ENCODE results near the gene CYB5R2. TPM values are rescaled to one million over a fixed set of nuclear protein-coding genes. Genes with fewer than 3 reads are reported as not detected.

CYB5R2 gene
- total and polyA plus RNA-seq, 2 donors (not counting 1 experiment from before 2014, with no cell fraction given) = 16.2 to 22.5 TPM

GRCh38 chr11:7617032-7617431, 56.3 kb downstream of the CYB5R2 start:
- Histone ChIP-seq H3K4me1 (ENCODE audit: control insufficient read depth, extremely low read depth, insufficient read depth, low read length) (no peaks in the 10 kb centered on the region), H3K27ac (ENCODE audit: insufficient read depth, low read length) (no peak overlapping the region), H2AFZ (ENCODE audit: low read length) (no peak overlapping the region), H3K9ac (ENCODE audit: insufficient read depth, low read length) (no peak overlapping the region), H3K27me3 (ENCODE audit: control insufficient read depth, insufficient read depth, low read length) (no peaks in the 10 kb centered on the region), H3K4me3 (replicated peaks in 1 of 4; ENCODE audit: control extremely low read depth in 1 of 4, insufficient read depth in 1 of 4, low read depth in 3 of 4, low read length in 4 of 4) (no peak overlapping the region), H3K79me2 (ENCODE audit: control insufficient read depth, insufficient read depth, low read length) (no peaks in the 10 kb centered on the region), H3K9me3 (ENCODE audit: control insufficient read depth, insufficient read depth, low read depth, low read length) (no peaks in the 10 kb centered on the region), H3K36me3 (ENCODE audit: control insufficient read depth, insufficient read depth, low read length) (no peaks in the 10 kb centered on the region), H3K4me2 (ENCODE audit: extremely low read depth, insufficient read depth, low read length) (no peak overlapping the region), H4K20me1 (ENCODE audit: control insufficient read depth, extremely low read depth, insufficient read depth, low read length) (no peaks in the 10 kb centered on the region)
- DNase-seq (ENCODE audit: low read depth in 2 of 2) = no peak
- TF ChIP-seq EZH2 (IDR thresholded peaks at IDR 0.05; ENCODE audit: low read length, missing control alignments) (no peak), CTCF (conservative IDR thresholded peaks at IDR 0.05 in 1 of 2, IDR thresholded peaks at IDR 0.05 in 1 of 2; ENCODE audit: low read depth in 1 of 2, low read length in 2 of 2) (no peak)

Other genes with a start within 250 kb of the CYB5R2 start
- gene OLFML1, start 188.0 kb downstream of the CYB5R2 start, total RNA-seq = 20.0 and 22.8 TPM in 2 replicates
- gene OLFML1, start 188.0 kb downstream of the CYB5R2 start, polyA plus RNA-seq = 24.4 and 183 TPM in 2 replicates
- 31.3 and 38.8 TPM in 2 replicates for gene PPFIBP2, start 159.5 kb downstream of the CYB5R2 start, total RNA-seq
- 8.6 and 11.4 TPM in 2 replicates for gene PPFIBP2, start 159.5 kb downstream of the CYB5R2 start, polyA plus RNA-seq
- gene OVCH2, start 33.0 kb upstream of the CYB5R2 start, total RNA-seq = not detected in 2 replicates
- not detected in 2 replicates for gene OVCH2, start 33.0 kb upstream of the CYB5R2 start, polyA plus RNA-seq
- 0.17 TPM in 1 of 2 replicates, not detected in the other for gene OR5P2, start 123.4 kb upstream of the CYB5R2 start, total RNA-seq
- gene OR5P2, start 123.4 kb upstream of the CYB5R2 start, polyA plus RNA-seq = not detected in 2 replicates
- not detected in 2 replicates for gene OR5P3, start 157.3 kb upstream of the CYB5R2 start, total RNA-seq
- not detected in 2 replicates for gene OR5P3, start 157.3 kb upstream of the CYB5R2 start, polyA plus RNA-seq

Data from fibroblast of lung (primary cell).